Measurements from ENCODE around the gene COMT. TPM values are rescaled to one million over a fixed set of nuclear protein-coding genes. Genes with fewer than 3 reads are reported as not detected.

The COMT gene
- total RNA-seq, 2 donors from 2014 or later: 39.7 to 113 TPM

GRCh38 chr22:19969141-19969928 lies 27.8 kb downstream of the COMT start:
- no peak overlapping the region for H3K27ac Mint-ChIP-seq
- DNase-seq (ENCODE audit: low spot score in 2 of 2) (no peak), ATAC-seq (no peak)
- H3K36me3 Mint-ChIP-seq: no peaks in the 10 kb centered on the region
- no peaks in the 10 kb centered on the region for H3K9me3 Mint-ChIP-seq

- ATAC-seq (peak in 1 of 2 donors; percentile 8), DNase-seq (ENCODE audit: low spot score in 2 of 2) (no peak)
- no peaks in the 10 kb centered on the region for H3K9me3 Mint-ChIP-seq
- no peaks in the 10 kb centered on the region for H3K36me3 Mint-ChIP-seq
- no peak overlapping the region for H3K27ac Mint-ChIP-seq
These were observed 28.5 kb downstream of the COMT start for GRCh38 chr22:19970031-19970478.

GRCh38 chr22:19970479-19971275 lies 29.1 kb downstream of the COMT start:
- H3K36me3 Mint-ChIP-seq: no peaks in the 10 kb centered on the region
- H3K27ac Mint-ChIP-seq: peak overlapping the region; percentile 29 to 60
- ATAC-seq (peak; percentile 72 to 83), DNase-seq (ENCODE audit: low spot score in 2 of 2) (peak; percentile 72 to 90)
- H3K9me3 Mint-ChIP-seq: no peaks in the 10 kb centered on the region

- Mint-ChIP-seq H3K9me3 (no peaks in the 10 kb centered on the region), H3K27ac (peak overlapping the region in 1 of 2 donors; percentile 29), H3K36me3 (no peaks in the 10 kb centered on the region)
- DNase-seq (ENCODE audit: low spot score in 2 of 2): no peak
- ATAC-seq: peak in 1 of 2 donors; percentile 16
These were observed 29.9 kb downstream of the COMT start for GRCh38 chr22:19971276-19972124.

- Mint-ChIP-seq H3K9me3 (no peaks in the 10 kb centered on the region), H3K36me3 (no peaks in the 10 kb centered on the region), H3K27ac (no peak overlapping the region)
- DNase-seq (ENCODE audit: low spot score in 2 of 2): no peak
- ATAC-seq: no peak
These were observed 30.7 kb downstream of the COMT start for GRCh38 chr22:19972251-19972650.

GRCh38 chr22:19972652-19973550 lies 31.3 kb downstream of the COMT start:
- ATAC-seq (no peak), DNase-seq (ENCODE audit: low spot score in 2 of 2) (no peak)
- Mint-ChIP-seq H3K36me3 (no peaks in the 10 kb centered on the region), H3K27ac (no peak overlapping the region), H3K9me3 (no peaks in the 10 kb centered on the region)

GRCh38 chr22:19973551-19974267 lies 32.1 kb downstream of the COMT start:
- ATAC-seq (no peak), DNase-seq (ENCODE audit: low spot score in 2 of 2) (no peak)
- Mint-ChIP-seq H3K36me3 (no peaks in the 10 kb centered on the region), H3K9me3 (no peaks in the 10 kb centered on the region), H3K27ac (no peak overlapping the region)

GRCh38 chr22:19974268-19974861 lies 32.8 kb downstream of the COMT start:
- DNase-seq (ENCODE audit: low spot score in 2 of 2): no peak
- H3K9me3 Mint-ChIP-seq: no peaks in the 10 kb centered on the region
- ATAC-seq: peak in 1 of 2 donors; percentile 46
- H3K36me3 Mint-ChIP-seq: no peaks in the 10 kb centered on the region
- no peak overlapping the region for H3K27ac Mint-ChIP-seq

- DNase-seq (ENCODE audit: low spot score in 2 of 2) (no peak), ATAC-seq (no peak)
- no peaks in the 10 kb centered on the region for H3K9me3 Mint-ChIP-seq
- peak overlapping the region; percentile 16 to 51 for H3K27ac Mint-ChIP-seq
- no peaks in the 10 kb centered on the region for H3K36me3 Mint-ChIP-seq
These were observed 33.5 kb downstream of the COMT start for GRCh38 chr22:19974935-19975706.

GRCh38 chr22:19975707-19976035 lies 34.1 kb downstream of the COMT start:
- no peak for ATAC-seq
- H3K36me3 Mint-ChIP-seq: no peaks in the 10 kb centered on the region

GRCh38 chr22:19976671-19977070 lies 35.1 kb downstream of the COMT start:
- no peaks in the 10 kb centered on the region for H3K9me3 Mint-ChIP-seq
- ATAC-seq: no peak

More at GRCh38 chr22:19975707-19976035, 34.1 kb downstream of the COMT start:
- no peak for DNase-seq (ENCODE audit: low spot score in 2 of 2)
- Mint-ChIP-seq H3K27ac (peak overlapping the region in 1 of 2 donors; percentile 16), H3K9me3 (no peaks in the 10 kb centered on the region)

GRCh38 chr22:19977296-19978243 lies 36.0 kb downstream of the COMT start:
- DNase-seq (ENCODE audit: low spot score in 2 of 2): no peak
- Mint-ChIP-seq H3K9me3 (no peaks in the 10 kb centered on the region), H3K27ac (no peak overlapping the region), H3K36me3 (no peaks in the 10 kb centered on the region)
- no peak for ATAC-seq

More at GRCh38 chr22:19976671-19977070, 35.1 kb downstream of the COMT start:
- DNase-seq (ENCODE audit: low spot score in 2 of 2): no peak
- no peak overlapping the region for H3K27ac Mint-ChIP-seq
- H3K36me3 Mint-ChIP-seq: no peaks in the 10 kb centered on the region

- H3K9me3 Mint-ChIP-seq: no peaks in the 10 kb centered on the region
- DNase-seq (ENCODE audit: low spot score in 2 of 2) (no peak), ATAC-seq (no peak)
- no peak overlapping the region for H3K27ac Mint-ChIP-seq
- no peaks in the 10 kb centered on the region for H3K36me3 Mint-ChIP-seq
These were observed 37.2 kb downstream of the COMT start for GRCh38 chr22:19978748-19979147.
